ENCODE results near the gene SMAD6. TPM values are rescaled to one million over a fixed set of nuclear protein-coding genes. Genes with fewer than 3 reads are reported as not detected.

The SMAD6 gene
- total and polyA plus RNA-seq, 10 of the 15 experiments (the other 5 are each of a cell fraction or from before 2014, with no cell fraction given): under 0.01 to 0.10 (median 0.03) TPM; not detected in 7

- CTCF ChIA-PET: interaction anchor here (0.6 to 1.8 kb wide), 4 partner anchors 9 to 101 kb away, joined by 3 to 5 read pairs (median 3); no protein-coding TSS in a partner anchor
- RAD21 ChIA-PET (ENCODE audit: unreplicated experiment): no interaction called here
- Histone ChIP-seq H3K36me3 (ENCODE audit: control insufficient read depth in 2 of 2, insufficient read depth in 2 of 2, low read length in 1 of 2) (no peaks in the 10 kb centered on the region), H3K4me3 (no peak overlapping the region), H3K4me1 (ENCODE audit: control insufficient read depth, insufficient read depth, low read length) (peaks cover 6% of the 10 kb centered on the region), H3K27me3 (replicated peaks in 1 of 2; ENCODE audit: control insufficient read depth in 2 of 2, insufficient read depth in 2 of 2, low read length in 1 of 2) (peaks cover 0 to 1% of the 10 kb centered on the region in 2 experiments; a peak in 2 of 4 replicates), H4K20me1 (ENCODE audit: control insufficient read depth, insufficient read depth) (no peaks in the 10 kb centered on the region), H3K4me2 (ENCODE audit: control insufficient read depth, insufficient read depth) (no peak overlapping the region), H3K9ac (ENCODE audit: control insufficient read depth, insufficient read depth, low read length) (no peak overlapping the region), H2AFZ (ENCODE audit: control insufficient read depth, low read depth, low read length) (no peak overlapping the region), H3K9me3 (replicated peaks; ENCODE audit: control insufficient read depth, insufficient read depth, low read length) (no peaks in the 10 kb centered on the region), H3K27ac (ENCODE audit: control insufficient read depth, insufficient read depth) (no peak overlapping the region), H3K79me2 (ENCODE audit: control insufficient read depth, insufficient read depth, low read length) (no peaks in the 10 kb centered on the region)
- no TSS peak for BruUV-seq (replicated peaks)
- DNase-seq (ENCODE audit: low read depth, low spot score): no peak
- SMC1A ChIA-PET (ENCODE audit: uncharacterized antibody, unreplicated experiment): no interaction called here
- POLR2A ChIA-PET: no interaction called here
- TF ChIP-seq YBX1 (IDR thresholded peaks at IDR 0.05): no peak
- in situ Hi-C loops (cut with MboI) (no loop called here), intact Hi-C loops (cut with micrococcal nuclease; ENCODE audit: unreplicated experiment) (no loop called here)
- 61% methylated on average over 10 of the region's 10 CpGs for WGBS (ENCODE audit: insufficient coverage, insufficient replicate concordance, low lambda C conversion rate, missing lambda C conversion rate)
- no peak for ATAC-seq
- FAIRE-seq: no peak
Observed at GRCh38 chr15:66719471-66719870, 17.4 kb downstream of the SMAD6 start.

- intact Hi-C loops (cut with micrococcal nuclease; ENCODE audit: unreplicated experiment) (no loop called here), in situ Hi-C loops (cut with MboI) (no loop called here)
- no TSS peak for BruUV-seq (replicated peaks)
- TF ChIP-seq SUZ12 (IDR thresholded peaks at IDR 0.05; ENCODE audit: unreplicated experiment) (no peak), ZBED1 (IDR thresholded peaks at IDR 0.05; ENCODE audit: borderline replicate concordance) (no peak), IRF5 (IDR thresholded peaks at IDR 0.05; ENCODE audit: borderline replicate concordance) (no peak), IRF4 (IDR thresholded peaks at IDR 0.05; ENCODE audit: low read depth, low read length) (no peak)
- Histone ChIP-seq H3K9ac (ENCODE audit: control insufficient read depth, insufficient read depth, low read length) (no peak overlapping the region), H3K9me3 (replicated peaks; ENCODE audit: control insufficient read depth, insufficient read depth, low read length) (no peaks in the 10 kb centered on the region), H3K4me1 (ENCODE audit: control insufficient read depth, insufficient read depth, low read length) (no peaks in the 10 kb centered on the region; the same call in 1 of the 2 replicates), H3K27ac (ENCODE audit: control insufficient read depth, insufficient read depth) (no peak overlapping the region), H3K79me2 (ENCODE audit: control insufficient read depth, insufficient read depth, low read length) (no peaks in the 10 kb centered on the region), H3K27me3 (replicated peaks in 1 of 2; ENCODE audit: control insufficient read depth in 2 of 2, insufficient read depth in 2 of 2, low read length in 1 of 2) (peaks cover 0 to 1% of the 10 kb centered on the region in 2 experiments; a peak in 2 of 4 replicates), H3K4me3 (no peak overlapping the region), H3K4me2 (ENCODE audit: control insufficient read depth, insufficient read depth) (no peak overlapping the region), H3K36me3 (ENCODE audit: control insufficient read depth in 2 of 2, insufficient read depth in 2 of 2, low read length in 1 of 2) (no peaks in the 10 kb centered on the region), H2AFZ (ENCODE audit: control insufficient read depth, low read depth, low read length) (no peak overlapping the region), H4K20me1 (ENCODE audit: control insufficient read depth, insufficient read depth) (no peaks in the 10 kb centered on the region)
- DNase-seq (ENCODE audit: low read depth, low spot score) (no peak), FAIRE-seq (no peak), ATAC-seq (no peak)
- WGBS (ENCODE audit: insufficient coverage, insufficient replicate concordance, low lambda C conversion rate, missing lambda C conversion rate): 41% methylated on average over 9 of the region's 9 CpGs
- ChIA-PET POLR2A (interaction anchor here (0.7 kb wide), 1 partner anchor 48 kb away, joined by 5 read pairs; no protein-coding TSS in a partner anchor), CTCF (interaction anchor here (0.6 to 1.8 kb wide), 4 partner anchors 10 to 102 kb away, joined by 3 to 5 read pairs (median 3); no protein-coding TSS in a partner anchor), SMC1A (ENCODE audit: uncharacterized antibody, unreplicated experiment) (no interaction called here), RAD21 (ENCODE audit: unreplicated experiment) (no interaction called here)
Observed at GRCh38 chr15:66720206-66721010, 18.4 kb downstream of the SMAD6 start.

Measured in GM12878 (cell line).